ENCODE results near the gene GPR4.

Gene GPR4

DNA sequence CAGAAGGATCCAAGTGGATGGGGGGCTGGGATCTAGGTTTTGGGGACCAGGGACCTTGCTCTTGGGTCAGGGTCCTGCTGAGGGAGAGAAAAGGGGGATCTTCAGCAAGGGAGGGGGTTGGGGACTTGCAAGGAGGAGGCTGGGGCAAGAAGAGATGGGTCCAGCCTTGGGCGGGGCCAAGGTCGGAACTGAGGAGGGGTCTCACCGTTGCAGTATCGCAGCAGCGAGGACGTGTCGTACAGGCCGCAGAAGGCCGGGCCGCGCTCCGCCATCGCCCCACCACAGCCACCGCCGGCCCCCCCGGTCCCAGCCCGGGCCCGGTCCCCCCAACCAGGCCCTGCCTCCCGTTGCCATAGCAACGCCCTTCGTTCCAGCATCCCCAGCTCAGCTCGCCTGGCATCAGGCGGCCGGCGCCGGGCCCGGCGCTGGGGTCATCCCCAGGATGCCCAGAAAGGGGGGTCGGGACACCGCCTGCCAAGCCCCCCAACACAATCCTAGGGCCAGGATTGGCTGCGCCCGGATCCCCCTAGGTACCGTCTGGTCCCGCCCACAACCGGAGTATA lies 43.1 kb upstream of the GPR4 start:
- no peak for TF ChIP-seq TCF4 (CRISPR knock-in tag; IDR thresholded peaks at IDR 0.05; ENCODE audit: borderline replicate concordance)
- no peak for TF ChIP-seq ZNF565 (CRISPR knock-in tag; conservative IDR thresholded peaks at IDR 0.05; ENCODE audit: low read depth)
- TF ChIP-seq, protein P1, sequence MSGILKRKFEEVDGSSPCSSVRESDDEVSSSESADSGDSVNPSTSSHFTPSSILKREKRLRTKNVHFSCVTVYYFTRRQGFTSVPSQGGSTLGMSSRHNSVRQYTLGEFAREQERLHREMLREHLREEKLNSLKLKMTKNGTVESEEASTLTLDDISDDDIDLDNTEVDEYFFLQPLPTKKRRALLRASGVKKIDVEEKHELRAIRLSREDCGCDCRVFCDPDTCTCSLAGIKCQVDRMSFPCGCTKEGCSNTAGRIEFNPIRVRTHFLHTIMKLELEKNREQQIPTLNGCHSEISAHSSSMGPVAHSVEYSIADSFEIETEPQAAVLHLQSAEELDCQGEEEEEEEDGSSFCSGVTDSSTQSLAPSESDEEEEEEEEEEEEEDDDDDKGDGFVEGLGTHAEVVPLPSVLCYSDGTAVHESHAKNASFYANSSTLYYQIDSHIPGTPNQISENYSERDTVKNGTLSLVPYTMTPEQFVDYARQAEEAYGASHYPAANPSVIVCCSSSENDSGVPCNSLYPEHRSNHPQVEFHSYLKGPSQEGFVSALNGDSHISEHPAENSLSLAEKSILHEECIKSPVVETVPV (CRISPR knock-in tag; IDR thresholded peaks at IDR 0.05), result no peak
- no peak for TF ChIP-seq ZC3H10 (CRISPR knock-in tag; IDR thresholded peaks at IDR 0.05)
- TF ChIP-seq, protein P2, sequence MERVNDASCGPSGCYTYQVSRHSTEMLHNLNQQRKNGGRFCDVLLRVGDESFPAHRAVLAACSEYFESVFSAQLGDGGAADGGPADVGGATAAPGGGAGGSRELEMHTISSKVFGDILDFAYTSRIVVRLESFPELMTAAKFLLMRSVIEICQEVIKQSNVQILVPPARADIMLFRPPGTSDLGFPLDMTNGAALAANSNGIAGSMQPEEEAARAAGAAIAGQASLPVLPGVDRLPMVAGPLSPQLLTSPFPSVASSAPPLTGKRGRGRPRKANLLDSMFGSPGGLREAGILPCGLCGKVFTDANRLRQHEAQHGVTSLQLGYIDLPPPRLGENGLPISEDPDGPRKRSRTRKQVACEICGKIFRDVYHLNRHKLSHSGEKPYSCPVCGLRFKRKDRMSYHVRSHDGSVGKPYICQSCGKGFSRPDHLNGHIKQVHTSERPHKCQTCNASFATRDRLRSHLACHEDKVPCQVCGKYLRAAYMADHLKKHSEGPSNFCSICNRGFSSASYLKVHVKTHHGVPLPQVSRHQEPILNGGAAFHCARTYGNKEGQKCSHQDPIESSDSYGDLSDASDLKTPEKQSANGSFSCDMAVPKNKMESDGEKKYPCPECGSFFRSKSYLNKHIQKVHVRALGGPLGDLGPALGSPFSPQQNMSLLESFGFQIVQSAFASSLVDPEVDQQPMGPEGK (CRISPR knock-in tag; IDR thresholded peaks at IDR 0.05; ENCODE audit: borderline replicate concordance), result no peak
- no peak for TF ChIP-seq ISL1 (CRISPR knock-in tag; IDR thresholded peaks at IDR 0.05)
- no peak for TF ChIP-seq ZFP3 (CRISPR knock-in tag; IDR thresholded peaks at IDR 0.05)
- no peak for TF ChIP-seq TOX (CRISPR knock-in tag; IDR thresholded peaks at IDR 0.05; ENCODE audit: borderline replicate concordance)
- TF ChIP-seq ZNF8 (CRISPR knock-in tag; IDR thresholded peaks at IDR 0.05), result no peak
- no peak for TF ChIP-seq RARB (CRISPR knock-in tag; IDR thresholded peaks at IDR 0.05)
- TF ChIP-seq ZNF70 (CRISPR knock-in tag; IDR thresholded peaks at IDR 0.05), result no peak
- no peak for TF ChIP-seq CSDC2 (CRISPR knock-in tag; IDR thresholded peaks at IDR 0.05)
- TF ChIP-seq, protein P3, sequence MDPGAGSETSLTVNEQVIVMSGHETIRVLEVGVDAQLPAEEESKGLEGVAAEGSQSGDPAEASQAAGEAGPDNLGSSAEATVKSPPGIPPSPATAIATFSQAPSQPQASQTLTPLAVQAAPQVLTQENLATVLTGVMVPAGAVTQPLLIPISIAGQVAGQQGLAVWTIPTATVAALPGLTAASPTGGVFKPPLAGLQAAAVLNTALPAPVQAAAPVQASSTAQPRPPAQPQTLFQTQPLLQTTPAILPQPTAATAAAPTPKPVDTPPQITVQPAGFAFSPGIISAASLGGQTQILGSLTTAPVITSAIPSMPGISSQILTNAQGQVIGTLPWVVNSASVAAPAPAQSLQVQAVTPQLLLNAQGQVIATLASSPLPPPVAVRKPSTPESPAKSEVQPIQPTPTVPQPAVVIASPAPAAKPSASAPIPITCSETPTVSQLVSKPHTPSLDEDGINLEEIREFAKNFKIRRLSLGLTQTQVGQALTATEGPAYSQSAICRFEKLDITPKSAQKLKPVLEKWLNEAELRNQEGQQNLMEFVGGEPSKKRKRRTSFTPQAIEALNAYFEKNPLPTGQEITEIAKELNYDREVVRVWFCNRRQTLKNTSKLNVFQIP (CRISPR knock-in tag; IDR thresholded peaks at IDR 0.05; ENCODE audit: borderline replicate concordance, low read depth), result no peak
- TF ChIP-seq SNAI2 (CRISPR knock-in tag; IDR thresholded peaks at IDR 0.05), result no peak
- TF ChIP-seq OSR1 (CRISPR knock-in tag; IDR thresholded peaks at IDR 0.05), result no peak
- TF ChIP-seq ARNTL (CRISPR knock-in tag; IDR thresholded peaks at IDR 0.05; ENCODE audit: borderline replicate concordance, low read depth), result no peak
- ATAC-seq, result peak; percentile 8

DNA sequence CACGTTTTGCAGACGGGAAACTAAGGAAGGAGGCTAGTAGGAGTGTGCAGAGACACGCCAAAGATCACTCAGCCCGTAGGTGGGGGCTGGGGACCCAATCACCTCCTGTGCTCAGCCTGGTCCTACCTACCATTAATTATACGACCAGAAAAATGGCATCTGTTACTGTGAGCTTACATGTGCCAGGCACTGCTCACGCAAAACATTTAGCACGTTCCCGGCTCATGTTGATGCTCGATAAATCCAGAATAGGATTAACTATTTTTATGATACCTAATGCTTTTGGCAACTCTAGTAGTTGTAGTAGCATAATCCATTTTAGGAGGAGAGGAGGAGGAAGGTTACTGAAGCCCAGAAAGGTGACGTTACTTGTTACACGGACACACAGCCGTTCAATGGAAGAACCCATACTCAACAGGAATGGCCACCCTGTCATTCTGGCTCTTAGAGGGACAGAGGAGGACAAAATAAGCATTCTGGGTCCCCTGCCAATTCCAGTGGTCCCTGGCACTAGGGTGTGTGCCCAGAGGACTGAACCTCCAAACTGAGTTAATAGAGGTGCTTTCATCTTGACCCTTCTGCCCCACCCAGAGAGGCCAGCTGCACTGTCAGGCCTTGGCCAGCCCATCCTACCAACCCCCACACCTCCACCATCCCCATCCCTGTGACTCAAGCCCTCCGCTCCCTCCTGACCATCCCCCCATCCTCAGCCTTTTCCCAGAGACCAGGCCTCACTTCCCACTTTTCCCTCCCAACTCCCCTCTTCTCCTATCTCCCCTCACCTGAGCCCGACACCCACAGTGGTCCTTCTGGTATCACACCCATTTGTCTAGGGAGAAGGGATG lies 42.1 kb upstream of the GPR4 start:
- TF ChIP-seq TCF4 (CRISPR knock-in tag; IDR thresholded peaks at IDR 0.05; ENCODE audit: borderline replicate concordance) (no peak), ZNF70 (CRISPR knock-in tag; IDR thresholded peaks at IDR 0.05) (peak; percentile 92), ZFP30 (CRISPR knock-in tag; IDR thresholded peaks at IDR 0.05) (no peak), OSR1 (CRISPR knock-in tag; IDR thresholded peaks at IDR 0.05) (no peak), ARNTL (CRISPR knock-in tag; IDR thresholded peaks at IDR 0.05; ENCODE audit: borderline replicate concordance, low read depth) (no peak), ZNF8 (CRISPR knock-in tag; IDR thresholded peaks at IDR 0.05) (no peak)
- TF ChIP-seq, protein P1 (CRISPR knock-in tag; IDR thresholded peaks at IDR 0.05), result no peak
- TF ChIP-seq, protein P3 (CRISPR knock-in tag; IDR thresholded peaks at IDR 0.05; ENCODE audit: borderline replicate concordance, low read depth), result no peak
- TF ChIP-seq, protein P4, sequence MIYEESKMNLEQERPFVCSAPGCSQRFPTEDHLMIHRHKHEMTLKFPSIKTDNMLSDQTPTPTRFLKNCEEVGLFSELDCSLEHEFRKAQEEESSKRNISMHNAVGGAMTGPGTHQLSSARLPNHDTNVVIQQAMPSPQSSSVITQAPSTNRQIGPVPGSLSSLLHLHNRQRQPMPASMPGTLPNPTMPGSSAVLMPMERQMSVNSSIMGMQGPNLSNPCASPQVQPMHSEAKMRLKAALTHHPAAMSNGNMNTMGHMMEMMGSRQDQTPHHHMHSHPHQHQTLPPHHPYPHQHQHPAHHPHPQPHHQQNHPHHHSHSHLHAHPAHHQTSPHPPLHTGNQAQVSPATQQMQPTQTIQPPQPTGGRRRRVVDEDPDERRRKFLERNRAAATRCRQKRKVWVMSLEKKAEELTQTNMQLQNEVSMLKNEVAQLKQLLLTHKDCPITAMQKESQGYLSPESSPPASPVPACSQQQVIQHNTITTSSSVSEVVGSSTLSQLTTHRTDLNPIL (CRISPR knock-in tag; IDR thresholded peaks at IDR 0.05; ENCODE audit: low read depth), result no peak

More for the DNA sequence above, 42.1 kb upstream of the GPR4 start:
- ATAC-seq, result no peak

All from SK-N-SH treated with all-trans-retinoic acid at 6 μM for 48 hours (cell line).